ENCODE results near the gene SLC39A11.

GRCh38 chr17:72665852-72666851, 426.3 kb downstream of the SLC39A11 start:
- TF ChIP-seq CTCF (IDR thresholded peaks at IDR 0.05; ENCODE audit: insufficient read depth, low read depth, low read length) (no peak), EZH2 (IDR thresholded peaks at IDR 0.05; ENCODE audit: insufficient read depth, low read length) (no peak)

All from astrocyte (in vitro differentiated cells and primary cell).